Stimulated activated CD8-positive, alpha-beta memory T cell treated with anti-CD3 and anti-CD28 coated beads, Interleukin-7, amount 100 ng/mL, for 1 hour (primary cell): ENCODE measurements around the gene TBC1D22A.

Experiments
- DNase-seq, 2 donors: peaks; one replicate each; pipeline ENCODE4 v3.0.0-alpha.2; 2020; ENCODE audit warnings: low read depth in 2 of 2

The TBC1D22A gene

DNA sequence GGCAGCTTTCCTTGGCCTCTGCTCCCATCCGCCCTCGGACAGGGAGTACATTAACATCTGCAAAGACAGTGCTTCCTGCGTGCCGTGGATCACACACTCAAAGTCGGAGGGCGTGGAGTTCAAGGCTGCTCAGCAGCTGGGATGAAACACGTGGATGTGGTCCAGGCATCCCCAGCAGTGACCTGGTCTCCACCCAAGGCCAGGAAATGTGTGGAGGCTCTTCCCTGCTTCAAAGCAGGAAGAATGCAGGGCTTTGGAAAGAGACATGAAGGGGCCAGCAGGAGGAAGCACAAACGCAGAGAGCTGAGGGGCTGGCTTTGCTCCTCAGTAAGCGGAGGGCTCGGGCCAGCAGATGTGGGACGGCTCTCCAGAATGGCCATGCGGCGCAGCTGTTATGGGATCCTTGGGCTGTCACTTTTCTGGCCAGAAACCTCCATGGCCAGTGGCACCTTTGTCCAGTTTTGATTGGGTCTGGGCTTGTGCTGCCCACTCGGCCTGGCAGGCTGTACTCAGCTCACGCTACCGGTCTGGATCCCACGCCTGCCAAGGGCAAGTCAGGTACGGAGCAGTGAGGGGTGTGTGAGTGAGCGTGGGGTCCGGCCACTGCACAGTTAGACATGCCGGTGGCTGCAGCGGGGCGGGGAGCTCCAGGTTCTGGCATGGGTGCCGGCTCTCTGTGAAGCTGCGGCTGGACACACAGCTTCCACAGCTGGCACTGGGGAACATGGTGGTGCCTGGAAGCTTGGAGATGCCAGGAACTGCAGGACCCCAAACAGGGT, 438.0 kb downstream of the TBC1D22A start:
- DNase-seq = no peak

DNA sequence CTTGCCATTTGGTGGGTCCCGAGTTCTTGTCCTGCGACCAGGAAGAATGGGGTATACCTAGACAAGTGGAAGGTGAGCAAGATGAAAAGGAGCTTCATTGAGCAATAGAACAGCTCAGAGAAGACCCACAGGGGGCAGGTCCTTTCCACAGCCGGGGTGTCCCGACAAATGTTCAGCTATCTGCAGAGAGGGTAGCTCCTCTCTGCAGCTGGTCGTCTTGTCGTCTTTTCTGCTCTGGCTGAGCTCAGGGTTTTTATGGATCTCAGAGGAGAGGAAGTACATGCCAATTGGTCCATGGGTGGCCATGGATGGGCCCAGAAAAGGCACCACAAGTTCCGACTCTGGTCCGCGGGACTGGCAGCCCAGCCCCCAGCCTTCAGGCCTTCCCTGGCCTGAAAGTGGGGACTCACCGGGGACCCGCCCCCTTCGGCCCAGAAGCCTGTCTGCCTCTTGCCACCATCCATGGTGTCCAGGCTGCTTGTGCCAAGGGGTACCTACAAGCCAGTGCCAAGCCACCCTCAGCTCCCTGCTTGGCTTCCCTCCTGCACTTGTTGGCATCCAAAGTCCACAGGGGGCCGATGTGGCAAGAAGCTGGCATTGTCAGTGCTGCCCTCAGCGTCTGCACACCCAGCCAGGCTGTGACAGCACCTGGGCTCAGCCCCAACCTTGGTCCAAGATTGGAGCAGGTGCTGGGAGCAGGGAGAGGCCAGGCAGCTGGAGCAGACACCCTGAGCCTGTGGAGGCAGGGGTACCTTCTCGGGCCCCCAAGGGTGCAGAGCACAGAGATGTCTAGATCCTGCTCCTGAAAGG, 438.9 kb downstream of the TBC1D22A start:
- DNase-seq = no peak

DNA sequence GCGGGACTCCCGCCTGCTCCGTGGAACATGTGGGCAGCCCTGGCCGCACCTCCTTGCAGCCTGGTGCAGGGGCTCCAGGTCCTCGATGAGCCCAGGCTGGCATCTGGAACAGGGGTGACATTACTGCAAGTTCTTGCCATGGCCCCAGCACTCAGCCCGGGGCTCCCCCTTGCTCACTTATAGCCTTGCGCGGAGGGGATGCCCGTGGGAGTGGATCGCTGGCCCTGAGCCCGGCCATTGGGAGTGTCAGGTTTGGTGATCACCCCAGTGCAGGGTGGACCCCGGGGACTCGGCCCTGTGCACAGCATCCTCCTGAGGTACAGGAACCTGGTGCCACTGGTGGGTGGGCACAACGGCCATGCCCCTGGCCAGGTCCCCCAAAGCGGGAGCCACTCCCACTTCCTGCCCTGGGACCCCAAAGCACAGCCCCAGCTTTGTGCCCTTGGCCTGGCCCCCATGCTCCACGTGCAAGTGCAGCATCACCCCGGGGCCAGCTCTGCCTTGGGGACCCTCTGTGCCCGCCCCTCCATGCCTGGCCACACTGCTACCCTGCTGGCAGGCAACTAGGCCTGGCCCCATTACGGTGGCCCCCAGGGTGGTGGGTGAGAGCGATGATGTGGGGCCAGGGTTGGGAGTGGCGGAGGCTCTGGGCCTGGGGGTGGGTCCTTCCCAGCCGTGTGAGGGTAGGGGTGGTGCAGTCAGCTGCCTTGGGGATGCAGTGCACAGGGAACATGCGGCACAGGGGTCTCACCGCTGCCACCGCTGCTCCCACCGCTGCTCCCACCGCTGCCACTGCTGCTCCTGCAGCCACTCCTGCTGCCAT, 439.8 kb downstream of the TBC1D22A start:
- no peak for DNase-seq

GRCh38 chr22:47202819-47203553, 440.5 kb downstream of the TBC1D22A start:
- DNase-seq = no peak

- DNase-seq = no peak
Observed at GRCh38 chr22:47203554-47203991, 441.1 kb downstream of the TBC1D22A start.

DNA sequence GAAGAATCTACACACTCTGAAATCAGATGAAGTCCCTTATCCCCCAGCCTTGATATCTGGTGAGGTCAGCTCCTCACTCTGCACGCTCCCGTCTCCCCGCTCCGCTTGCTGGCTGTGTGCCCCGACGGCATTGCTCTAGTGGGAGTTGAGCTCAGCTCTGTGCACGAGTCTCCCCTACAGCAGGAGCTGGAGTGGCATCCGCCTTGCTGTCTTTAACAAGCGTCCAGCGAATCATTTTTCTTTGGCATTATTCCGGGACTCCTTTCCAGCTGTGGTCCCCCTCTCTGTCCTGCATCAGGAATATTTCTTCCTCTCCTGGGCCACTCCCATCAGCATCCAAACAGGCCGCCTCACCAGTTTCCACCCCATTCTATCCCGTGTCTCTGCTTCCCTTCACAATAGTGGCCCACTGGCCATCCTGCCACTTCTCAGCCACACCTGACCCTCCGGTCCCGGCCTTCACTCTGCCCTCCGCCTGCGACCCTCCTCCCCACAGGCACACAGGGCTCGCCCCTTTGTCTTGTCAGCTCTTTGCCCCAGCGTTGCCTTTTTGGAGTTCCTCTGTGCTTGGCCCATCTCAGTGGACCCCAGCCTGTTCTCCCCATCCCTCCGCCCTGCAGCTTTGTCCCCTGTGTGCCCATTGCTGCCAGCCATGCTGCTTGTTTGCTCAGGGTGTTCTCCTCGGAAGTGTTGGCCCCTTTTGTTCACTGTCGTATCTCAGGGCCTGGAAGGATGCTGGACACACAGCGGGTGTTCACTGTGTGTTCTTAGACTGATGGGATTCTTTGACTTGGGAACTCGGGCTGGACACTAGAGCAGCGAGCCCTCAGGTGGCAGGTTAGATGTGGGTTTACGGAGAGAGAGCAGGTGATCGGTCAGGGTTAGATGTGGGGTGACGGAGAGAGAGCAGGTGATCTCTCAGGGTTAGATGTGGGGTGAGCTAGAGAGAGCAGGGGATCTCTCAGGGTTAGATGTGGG, 441.8 kb downstream of the TBC1D22A start:
- DNase-seq = no peak

DNA sequence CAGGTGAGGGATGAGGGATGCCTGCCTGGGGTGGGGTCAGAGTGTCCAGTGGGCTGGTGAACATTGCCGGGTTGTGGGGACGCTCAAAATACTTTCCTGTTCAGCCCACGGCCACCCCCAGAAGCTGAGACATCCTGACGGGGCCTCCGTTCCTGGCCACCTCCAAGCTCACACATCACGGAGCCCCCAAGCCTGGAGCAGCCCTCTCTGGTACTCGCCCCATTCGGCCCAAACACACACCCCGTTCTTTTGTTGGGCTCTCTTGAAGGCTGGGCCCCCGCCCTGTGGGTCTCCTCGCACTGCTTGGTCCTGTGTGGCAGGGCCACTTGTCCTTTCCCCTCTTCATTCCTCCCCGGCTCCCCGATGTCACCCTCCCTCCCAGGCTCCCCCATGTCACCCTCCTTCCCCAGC, 442.6 kb downstream of the TBC1D22A start:
- no peak for DNase-seq

- DNase-seq = no peak
Observed at GRCh38 chr22:47205554-47205953, 443.1 kb downstream of the TBC1D22A start.

DNA sequence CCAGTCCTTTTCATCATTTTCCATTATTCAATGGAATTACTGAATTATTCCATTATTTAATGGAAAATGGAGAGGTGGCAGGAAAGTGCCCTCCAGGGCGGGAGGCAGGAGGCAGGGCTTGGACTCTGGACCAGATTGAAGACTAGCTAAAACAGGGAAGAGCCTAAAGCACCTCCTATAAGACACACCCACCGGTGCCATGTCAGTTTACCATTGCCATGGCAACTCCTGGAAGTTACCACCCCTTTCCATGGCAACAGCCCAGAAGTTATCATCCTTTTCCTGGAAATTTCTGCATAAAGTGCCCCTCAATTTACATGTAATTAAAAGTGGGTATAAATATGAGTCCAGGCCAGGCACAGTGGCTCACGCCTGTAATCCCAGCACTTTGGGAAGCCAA, 443.7 kb downstream of the TBC1D22A start:
- no peak for DNase-seq

GRCh38 chr22:47206666-47207218, 444.3 kb downstream of the TBC1D22A start:
- no peak for DNase-seq

DNA sequence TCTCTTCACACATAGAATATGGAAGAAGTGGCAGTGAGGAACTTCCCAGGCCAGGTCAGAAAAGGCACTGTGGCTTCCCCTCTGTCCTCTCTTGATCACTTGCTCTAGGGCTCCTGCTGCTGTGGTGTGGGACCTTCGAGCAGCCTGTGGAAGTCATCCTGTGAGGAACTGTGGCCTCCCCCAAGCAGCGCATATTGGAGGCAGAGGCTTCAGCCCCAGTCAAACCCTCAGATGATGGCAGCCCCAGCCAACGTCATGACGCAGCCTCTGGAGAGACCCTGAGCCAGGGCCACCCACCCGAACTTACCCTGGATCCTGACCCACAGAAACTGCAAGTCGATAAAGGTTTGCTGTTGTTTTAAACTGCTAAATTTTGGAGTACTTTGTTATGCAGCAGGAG, 444.9 kb downstream of the TBC1D22A start:
- DNase-seq = no peak

- no peak for DNase-seq
Observed at GRCh38 chr22:47207846-47208554, 445.6 kb downstream of the TBC1D22A start.

DNA sequence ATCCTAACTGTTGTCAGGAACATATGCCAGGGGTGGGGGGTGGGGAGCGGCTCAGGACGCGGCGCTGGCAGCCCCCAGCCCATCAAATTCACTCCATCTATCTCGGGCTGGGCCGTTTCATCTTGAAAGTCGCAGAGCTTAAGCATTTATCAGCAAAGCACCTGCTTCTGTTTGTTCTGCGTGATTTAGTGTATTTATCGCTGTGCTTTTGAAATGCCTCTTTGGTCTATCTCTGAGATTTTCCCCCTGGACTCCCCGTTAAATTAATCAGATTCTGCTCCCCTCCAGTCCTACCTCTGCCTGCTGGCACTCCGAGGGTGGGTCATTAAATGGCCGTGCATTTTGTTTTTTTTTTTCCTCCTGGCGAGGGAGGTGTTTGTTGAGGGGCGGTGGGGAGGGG, 446.2 kb downstream of the TBC1D22A start:
- DNase-seq = no peak

GRCh38 chr22:47209040-47209514, 446.6 kb downstream of the TBC1D22A start:
- no peak for DNase-seq

GRCh38 chr22:47209547-47210023, 447.1 kb downstream of the TBC1D22A start:
- DNase-seq = no peak

DNA sequence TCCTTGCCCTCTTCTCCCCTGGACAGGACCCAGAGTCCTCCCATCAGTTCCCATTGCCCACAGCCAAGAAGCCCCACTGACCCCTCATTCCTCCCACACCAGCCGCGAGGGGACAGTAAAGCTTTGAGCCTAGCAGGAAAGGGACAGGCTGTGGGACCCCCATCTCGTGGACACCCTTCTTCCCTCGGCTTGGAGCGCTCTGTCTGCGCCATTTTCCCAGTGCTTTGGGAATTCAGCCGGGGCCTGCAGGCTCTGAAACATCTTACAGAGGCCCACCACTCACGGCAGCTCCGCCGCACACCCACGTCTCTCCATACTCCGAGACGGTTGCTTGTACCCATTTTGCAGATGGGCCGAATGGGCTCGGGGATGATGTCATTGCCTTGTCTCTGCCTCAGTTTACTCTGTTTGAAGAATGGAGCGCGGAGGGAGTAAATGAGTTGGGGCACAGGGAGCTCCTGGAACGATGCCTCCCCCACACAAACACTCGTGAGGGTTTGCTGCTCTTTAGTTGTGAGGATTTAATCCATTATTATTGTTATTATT, 447.7 kb downstream of the TBC1D22A start:
- DNase-seq = no peak

DNA sequence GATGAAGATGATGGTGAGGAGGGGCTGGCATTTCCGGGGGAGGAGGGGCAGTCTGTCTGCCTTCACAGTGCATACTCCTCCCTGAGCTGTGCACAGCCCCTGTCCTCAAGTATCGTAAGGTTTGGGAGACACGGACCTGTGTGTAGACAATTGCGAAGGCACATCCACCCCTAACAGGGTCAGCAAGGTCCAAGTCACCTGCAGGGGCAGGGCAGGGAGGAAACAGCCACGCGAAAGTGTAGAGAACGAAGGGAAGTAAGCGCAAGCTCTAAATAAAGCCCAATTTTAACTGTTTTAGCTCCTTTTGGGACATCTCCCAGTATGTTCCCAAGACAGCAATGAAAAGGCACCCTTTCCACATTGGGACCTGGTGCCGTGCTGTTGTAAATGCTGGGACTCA, 448.2 kb downstream of the TBC1D22A start:
- DNase-seq = no peak

DNA sequence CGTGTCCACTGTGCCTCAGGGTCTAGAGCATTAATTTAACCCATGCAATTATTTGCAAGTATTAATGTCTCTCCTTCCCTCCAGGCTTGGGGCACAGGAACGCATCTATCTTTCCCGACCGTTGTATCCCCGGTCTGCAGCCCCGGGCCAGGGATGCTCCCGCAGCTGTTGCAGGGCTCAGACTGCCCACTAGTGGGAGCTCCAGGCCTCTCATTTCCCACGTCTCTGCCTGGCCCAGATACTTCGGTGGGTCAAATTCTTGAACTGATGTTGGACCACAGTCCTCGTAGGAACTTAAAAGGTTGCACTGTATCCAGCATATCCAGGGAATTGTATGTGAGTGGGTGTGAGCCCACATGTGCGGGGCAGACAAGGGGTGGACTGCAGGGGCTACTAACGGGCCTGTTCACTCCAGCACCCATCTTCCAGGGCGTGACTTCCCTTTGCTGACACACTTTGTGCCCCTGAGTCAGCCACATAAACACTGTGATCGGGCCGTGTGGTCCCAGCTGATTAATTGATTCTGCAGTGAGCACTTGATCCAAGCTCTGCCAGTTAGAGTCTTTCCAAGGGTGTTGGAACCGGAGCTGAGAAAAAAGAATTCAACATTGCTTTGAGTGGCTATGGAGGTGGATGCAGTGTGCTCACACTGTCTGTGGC, 451.3 kb downstream of the TBC1D22A start:
- no peak for DNase-seq
